Lung microvascular endothelial cell (primary cell): ENCODE data around the gene PFDN1. TPM values are rescaled to one million over a fixed set of nuclear protein-coding genes. Genes with fewer than 3 reads are reported as not detected.
"Not testable (repeated sequence)": the region's sequence is repeated elsewhere in the genome, so short reads cannot be mapped to it uniquely, and the experiment has no call there.

ENCODE experiments used
- DNase-seq, 2 donors: peaks; one replicate each; pipeline versions ENCODE4 v3.0.0 to v3.0.0-alpha.2; 2010; ENCODE audit warnings: low read depth in 2 of 2
- total RNA-seq: library from RNA; depleted of rRNA; stranded (reverse); fragments of >200 nt; gene quantifications from 2 replicates; pipeline ENCODE4 v1.2.1, GENCODE V29; 2014

PFDN1 gene, protein sequence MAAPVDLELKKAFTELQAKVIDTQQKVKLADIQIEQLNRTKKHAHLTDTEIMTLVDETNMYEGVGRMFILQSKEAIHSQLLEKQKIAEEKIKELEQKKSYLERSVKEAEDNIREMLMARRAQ
- total RNA-seq: 61.9 and 64.7 TPM in 2 replicates

DNA sequence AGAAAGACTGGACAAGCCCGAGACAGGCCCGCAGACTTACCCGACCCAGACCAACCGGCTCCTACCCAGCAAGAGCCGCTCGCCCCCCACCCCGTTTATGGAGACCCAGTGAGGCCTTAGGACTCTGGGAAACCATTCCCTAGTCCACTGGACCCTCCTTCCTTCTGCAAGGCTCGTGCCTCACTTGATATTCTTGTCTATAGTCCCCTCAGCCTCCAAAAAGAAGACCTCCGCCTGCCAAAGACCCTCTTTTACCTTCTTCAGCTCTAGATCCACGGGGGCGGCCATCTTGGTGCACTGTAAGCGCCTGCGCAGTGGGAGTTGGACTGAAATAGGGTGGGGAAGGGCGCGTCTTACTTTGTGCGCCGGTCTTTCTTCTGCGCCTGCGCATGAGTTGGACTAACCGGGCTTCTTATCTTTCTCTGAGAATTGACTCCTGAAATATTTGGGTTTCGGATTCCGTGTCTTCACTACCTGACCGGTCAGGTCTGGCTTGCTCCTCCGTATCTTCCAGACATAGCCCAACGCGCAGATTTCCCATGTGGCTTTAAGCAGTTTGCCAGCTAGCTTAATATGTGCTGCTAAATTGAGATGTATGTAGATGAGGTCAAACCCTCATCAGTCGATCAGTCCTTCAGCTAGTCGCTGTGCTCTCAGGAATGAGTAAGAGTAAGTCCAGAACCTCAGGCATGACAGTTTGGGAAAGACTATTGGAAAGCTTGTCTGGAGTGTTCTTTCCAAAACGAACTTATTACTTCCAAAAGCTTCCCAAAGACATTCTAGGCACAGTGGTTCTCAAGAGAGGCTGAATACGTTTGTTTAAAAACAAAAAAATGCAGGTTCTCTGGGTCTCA lies at the start of gene PFDN1:
Gene PFDN1, minus strand, starts transcription at position 316 of the 854 bp plus-strand sequence. Its CDS starts 28 bp downstream, at position 288.
- peak; percentile 95 to 97 for DNase-seq

DNA sequence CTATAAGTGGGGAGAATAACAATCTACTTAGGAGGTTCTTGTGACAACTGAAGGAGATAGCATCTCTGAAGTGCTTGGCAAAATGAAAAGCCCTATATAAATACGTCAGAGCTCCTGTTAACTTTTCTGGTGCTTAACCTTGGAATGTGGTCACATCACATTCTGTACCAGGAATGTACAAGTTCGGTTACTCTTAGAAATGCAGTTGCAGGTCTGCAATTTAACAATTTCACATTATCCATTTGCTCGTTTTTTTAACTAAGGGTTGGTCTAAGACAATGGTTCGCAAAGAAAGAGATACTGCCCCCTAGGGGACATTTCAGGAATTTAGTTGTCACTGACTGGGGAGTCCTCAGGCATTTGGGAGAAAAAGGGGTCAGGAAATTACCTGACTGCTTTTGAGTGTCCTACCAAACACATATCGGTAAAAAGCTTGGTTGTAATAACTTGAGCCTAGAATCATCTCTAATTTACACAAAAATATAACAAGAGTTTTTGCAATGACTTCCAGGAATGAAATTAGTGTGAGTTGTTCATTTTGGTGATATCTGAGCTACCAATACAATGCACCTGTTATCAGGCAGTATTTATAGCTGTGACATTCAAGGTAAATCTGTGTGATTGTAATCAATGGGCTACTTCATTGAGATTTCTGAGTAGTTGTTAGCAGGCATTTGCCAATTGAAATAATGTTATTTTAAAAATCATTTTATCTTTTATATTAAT lies 48.9 kb upstream of the PFDN1 start:
- peak; percentile 72 to 73 for DNase-seq

DNA sequence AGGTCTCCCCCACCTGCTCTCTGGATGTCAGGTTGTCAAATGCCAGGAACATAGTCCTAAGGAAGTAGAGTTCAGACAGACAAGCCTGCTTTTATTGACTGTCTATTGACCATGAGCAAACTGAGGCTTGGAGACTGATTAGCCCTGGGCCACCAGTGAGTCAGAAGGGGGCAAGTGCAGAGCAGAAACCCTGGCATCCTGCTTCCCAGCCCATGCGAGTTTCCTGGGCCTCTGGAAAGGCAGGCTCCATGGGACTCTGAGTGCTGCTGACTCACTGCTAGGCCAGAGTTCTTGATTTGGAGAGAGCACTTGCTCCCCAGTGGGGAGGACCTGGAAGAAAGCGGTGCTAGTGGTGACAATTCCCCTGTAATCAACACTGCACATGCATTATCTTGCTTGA lies 46.3 kb upstream of the PFDN1 start:
- no peak for DNase-seq

DNA sequence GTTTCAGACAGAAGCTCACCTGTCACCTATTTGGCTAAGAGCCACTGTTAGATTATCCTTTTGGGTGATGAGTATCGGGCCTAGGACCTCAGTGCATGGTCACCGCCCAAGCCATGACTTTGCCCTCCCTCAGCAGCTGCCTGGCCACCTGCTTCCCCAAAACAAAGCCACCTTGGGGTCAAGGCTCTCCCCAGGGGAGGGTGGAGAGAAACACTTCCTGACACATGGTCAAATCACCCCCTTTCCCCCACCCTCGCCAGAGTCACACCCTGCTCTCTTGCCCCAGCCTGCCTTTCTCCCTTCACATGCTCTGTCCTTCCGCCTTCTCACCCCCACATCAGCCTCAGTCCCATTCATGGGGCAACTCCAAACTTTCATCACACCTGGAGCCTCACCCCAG lies 45.2 kb upstream of the PFDN1 start:
- DNase-seq: no peak

DNA sequence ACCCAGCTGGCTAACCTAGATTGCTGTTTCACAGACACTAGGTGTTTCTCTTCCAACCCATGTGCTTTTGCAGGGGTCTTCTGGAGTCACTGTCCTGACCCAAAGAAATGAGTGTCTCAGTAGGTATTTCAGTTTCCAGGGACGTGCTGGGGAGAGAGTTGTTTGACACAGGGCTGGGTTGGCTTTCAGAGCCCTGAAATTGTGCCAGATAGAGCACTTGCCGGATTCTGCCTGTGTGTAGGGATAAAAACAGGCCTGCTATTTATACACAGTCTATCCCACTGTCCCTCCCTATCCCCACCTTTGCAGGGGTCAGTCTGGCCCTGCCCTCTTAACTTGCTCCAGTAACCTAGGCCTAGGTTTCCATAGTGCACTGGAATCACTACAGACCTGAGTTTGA lies 44.5 kb upstream of the PFDN1 start:
- DNase-seq: no peak

DNA sequence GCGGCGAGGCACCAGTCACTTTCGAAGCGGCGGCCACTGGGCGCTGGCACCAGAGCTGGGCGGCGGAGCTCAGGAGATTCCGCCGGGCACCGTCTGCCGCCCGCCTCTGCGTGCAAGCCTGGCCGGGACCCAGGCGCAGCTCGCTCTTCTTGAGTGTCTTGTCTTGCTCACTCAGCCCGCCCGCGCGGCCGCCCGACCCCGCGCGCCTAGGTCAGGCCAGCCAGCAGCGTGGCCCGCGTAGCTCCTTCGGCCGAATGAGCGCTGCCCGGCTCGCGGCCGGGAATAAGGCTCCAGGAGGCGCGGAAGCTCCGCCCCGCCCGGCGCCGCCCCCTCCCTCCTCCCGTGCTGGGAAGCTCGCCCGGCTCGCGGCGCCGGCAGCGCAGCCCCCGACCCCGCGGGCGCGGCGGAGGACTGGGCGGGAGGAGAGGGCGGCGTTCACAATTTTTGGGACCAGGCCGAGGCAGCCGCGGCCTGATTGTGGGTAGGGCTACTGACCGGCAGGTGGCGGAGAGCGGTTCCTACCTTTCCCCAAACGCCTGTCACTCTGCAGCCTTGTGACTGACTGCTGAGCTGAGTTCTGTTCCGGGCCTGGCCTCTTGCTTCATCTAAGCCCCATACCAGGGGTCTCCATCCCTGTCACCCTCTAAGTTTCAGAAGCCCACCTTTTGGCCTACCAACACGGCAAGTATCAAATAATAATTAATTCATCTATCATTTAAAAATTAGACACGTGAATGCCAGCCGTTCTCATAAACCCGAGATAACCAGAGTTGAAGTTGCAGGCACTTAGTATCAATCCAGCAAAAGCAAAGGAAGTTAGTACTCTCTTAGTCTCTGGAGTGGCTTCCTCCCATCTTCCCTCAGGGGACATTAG lies 43.7 kb upstream of the PFDN1 start, which contains the start of gene HBEGF:
Gene HBEGF, minus strand, starts transcription at position 256 of the 874 bp plus-strand sequence. CDS start 275 bp downstream, outside the sequence.
- peak; percentile 82 to 88 for DNase-seq

DNA sequence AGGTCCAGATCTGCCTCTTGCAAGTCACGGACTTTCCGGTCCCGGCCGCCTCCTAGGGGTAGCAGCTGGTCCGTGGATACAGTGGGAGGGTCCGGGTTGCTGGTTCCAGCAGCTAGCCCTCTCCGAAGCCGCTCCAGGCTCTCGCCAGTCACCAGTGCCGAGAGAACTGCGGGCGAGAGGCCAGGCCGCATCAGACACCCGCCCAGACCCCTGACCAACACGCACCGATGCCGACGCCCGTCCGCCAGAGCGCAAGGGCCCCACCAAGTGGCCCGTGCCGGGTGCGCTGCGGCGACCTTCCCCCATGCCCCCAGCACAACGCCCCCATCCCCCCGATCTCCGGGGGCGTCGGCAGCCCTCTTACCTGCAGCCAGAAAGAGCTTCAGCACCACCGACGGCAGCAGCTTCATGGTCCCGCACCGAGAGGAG lies 43.0 kb upstream of the PFDN1 start:
- peak; percentile 80 to 88 for DNase-seq

DNA sequence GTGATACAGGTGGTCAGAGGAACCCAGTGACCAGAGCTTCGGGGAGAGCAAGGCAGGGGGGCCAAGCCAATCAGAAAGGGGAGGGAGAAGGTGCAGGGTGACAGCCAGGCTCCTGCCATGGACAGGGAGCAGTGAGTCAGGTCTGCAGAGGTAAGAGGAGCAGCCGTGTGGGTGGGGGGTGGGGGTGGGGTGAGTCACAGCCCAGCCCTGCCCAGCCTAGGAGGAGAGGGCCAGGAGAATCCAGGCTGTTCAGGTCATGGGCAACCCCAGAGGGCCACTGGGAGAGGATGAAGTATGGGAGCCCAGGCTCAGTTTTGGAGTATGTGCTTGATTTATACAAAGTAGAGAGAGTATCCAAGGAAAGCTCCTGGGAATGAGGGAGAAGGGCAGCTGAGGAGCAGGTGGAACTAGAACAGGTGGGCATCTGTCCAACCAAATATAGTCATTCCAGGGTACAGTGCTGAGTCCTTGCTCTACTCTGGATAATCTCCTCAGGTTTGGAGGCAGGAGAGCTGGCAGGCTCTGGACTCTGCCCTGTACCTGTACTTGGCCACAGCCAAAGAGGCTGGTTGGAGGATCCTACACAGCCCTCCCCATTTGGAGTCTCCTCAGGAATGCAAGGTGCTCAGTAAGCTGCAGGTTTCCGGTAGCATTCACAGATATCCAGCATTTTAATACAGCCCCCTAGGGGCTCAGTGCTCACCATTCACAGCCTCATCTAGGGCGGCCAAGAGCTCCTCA lies 42.0 kb upstream of the PFDN1 start:
- peak; percentile 37 to 47 for DNase-seq

DNA sequence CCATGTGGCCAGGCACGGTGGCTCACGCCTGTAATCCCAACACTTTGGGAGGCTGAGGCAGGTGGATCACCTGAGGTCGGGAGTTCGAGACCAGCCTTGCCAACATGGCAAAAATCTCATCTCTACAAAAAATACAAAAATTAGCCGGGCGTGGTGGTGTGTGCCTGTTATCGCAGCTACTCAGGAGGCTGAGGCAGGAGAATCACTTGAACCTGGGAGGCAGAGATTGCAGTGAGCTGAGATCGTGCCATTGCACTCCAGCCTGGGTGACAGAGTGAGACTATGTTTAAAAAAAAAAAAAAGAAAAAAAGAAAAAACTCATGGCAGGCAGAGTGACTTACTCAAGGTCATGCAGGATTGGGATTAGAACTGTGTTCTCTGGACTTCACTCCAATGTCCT lies 40.9 kb upstream of the PFDN1 start:
- not testable (repeated sequence) for DNase-seq

DNA sequence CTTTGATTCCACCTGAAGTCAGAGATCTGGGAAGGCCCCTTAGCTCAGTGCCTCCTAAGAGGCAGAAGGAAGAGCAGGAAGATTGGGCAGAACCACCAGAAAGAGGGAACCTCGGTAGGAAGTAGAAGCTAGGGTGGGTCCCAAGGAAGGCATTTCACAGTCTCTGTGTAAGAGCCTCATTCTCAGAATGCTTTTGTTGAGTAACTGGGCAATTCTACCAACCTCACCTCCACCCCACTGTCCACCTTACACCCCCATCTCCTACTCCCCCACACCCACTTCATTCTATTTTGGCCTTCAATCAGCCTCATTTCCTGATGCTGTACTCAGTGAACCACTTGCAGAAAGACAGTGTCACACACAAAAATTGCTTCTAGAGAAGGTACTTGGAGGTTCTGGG lies 40.0 kb upstream of the PFDN1 start:
- DNase-seq: no peak

DNA sequence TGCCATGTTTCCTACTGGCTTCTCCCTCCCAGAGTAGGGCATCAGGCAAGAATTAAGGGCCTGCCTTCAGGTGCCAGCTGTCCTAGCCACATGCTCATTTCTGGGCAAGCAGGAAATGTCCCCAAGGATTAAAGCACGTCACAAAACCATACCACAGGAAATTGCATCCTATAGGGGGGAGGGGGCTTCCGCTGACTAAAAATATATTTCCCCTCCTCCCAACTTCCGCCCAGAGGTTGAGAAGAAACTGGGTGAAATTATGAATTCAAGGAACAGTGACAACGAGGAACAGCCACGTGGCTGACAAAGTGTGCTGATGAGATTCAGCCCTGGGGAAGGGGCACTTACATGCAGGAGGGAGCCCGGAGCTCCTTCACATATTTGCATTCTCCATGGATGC lies 39.4 kb upstream of the PFDN1 start:
- peak in 1 of 2 donors; percentile 64 for DNase-seq

DNA sequence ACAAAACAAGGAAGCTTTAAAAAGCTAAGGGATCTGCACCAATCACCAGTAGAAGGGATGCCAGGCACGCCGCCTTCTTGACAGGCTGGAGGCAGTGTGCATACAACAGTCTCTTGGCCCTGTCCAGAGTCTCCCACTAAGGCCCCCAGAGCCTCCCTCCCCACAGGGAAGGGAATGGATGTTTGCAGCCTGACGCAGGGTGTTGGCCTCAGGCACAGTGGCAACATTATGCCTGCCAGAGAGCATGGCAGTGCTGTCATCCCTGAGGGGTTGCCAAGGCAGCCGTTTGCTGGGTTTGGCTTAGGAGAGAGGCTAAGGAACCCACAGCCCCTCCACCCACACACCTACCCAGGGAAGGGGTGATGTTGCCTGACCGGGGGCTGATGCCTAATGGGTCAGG lies 38.7 kb upstream of the PFDN1 start:
- DNase-seq: no peak

DNA sequence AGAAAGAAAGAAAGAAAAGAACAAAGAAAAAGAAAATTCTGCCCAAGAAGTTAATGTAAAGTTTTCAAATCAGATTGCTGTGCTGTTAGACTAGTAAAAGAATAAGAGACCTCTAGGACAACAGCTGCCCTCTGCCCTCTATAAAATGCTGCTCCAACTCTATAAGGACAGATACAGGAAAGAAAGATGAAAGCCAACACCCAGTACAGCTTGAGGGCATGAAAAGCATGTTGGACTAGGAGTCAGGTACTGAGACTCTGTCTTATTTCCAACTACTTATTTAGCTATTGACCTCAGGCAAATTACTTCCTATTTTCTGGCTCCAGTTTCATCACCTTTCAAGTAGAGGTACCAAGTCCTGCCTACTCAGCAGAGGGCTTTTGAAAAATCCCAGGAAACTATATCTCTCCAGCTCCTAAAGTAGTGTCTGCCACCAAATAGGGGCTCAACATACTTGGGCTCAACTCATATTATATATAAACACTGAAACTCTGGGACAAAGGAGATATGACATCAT lies 37.8 kb upstream of the PFDN1 start:
- no peak for DNase-seq

DNA sequence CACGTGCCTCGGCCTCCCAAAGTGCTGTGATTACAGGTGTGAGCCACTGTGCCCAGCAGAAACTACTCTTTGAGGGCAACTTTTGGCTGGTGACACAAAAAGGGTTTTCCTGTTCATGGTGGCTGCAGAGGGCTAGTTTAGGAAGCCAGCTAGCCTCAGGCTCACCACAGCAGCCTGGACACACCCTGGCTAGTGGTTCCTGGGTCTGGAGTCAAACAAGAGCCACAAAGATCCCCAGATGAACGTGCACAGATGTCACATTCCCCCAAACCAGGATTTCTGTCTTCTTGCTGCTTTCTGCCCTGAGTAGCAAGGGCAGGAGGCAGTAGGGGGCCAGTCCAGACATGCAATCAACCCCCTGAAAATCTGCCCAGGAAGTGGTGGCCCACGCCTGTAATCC lies 36.7 kb upstream of the PFDN1 start:
- DNase-seq: no peak

DNA sequence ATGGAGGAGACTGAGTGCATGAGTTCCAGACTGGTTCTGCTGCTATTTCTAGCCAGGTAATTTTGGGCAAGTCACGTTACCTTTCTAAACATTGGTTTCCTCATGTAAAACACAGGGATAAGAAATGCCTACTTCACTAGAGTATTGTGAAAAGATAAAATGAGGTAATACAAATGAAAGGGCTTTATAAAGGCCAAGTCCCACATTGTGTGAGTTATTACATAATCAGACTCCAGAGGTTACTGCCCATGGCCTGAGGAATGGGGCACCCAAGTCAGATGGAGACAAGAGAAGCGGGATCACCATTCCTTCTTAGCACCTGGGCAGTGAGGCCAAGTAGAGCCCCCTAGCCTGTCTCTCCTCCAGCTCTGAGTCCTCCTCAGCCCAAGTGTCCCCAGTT lies 36.0 kb upstream of the PFDN1 start:
- no peak for DNase-seq

DNA sequence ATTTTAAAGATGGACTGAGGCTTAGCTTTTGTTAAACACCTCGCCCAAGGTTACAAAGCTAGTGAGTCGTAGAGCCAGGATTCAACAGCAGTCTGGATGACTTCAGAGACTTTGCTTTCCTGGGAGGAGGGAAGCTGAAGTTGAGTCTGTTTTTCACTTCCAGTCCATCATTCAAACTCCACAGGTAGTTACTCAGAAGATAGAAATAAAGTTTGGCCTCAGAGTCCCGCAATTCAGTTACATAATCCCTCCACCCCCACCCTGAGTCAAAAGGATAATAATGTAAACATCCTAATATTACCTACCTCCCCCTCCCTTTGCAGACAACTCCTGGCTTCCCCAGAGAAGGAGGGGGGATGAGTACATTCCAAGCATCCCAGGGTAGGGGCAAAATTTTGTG lies 35.4 kb upstream of the PFDN1 start:
- peak in 1 of 2 donors; percentile 42 for DNase-seq

DNA sequence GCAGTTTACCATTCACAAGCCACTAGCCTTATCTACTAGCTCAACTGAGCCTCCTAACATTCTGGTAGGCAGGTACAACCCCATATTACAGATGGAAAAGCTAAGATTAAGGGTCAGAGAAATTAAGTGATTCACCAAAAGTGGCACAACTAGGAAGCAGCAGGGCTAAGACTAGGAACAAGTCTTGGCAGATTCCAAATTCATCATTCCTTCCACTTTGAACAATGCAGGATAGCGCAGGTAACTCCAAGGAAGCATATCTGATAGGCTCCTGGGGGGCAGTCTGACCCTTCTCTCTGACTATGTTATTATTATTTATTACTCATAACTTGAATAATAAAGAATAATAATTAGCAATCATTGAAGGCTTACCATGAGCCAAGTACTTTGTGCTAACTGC lies 35.0 kb upstream of the PFDN1 start:
- no peak for DNase-seq

DNA sequence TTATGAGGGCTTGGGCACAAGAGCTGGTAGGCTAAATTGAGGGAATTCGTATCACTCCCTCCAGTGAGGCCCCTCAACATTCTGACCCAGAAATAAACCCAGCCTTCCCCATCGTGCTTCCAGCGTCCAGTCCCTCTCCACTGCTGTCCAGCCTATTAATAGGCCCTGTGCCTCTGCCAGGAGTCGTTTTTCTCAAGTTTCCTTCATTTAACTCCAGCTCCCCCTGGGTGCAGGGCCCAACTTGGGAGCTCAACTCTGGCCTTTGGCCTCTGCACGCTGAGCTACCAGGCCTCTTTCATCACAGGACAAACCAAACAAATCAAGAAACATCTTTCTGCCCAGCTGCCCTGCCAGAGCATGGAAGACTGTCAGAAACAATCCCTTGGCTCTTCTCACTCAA lies 33.5 kb upstream of the PFDN1 start:
- no peak for DNase-seq

DNA sequence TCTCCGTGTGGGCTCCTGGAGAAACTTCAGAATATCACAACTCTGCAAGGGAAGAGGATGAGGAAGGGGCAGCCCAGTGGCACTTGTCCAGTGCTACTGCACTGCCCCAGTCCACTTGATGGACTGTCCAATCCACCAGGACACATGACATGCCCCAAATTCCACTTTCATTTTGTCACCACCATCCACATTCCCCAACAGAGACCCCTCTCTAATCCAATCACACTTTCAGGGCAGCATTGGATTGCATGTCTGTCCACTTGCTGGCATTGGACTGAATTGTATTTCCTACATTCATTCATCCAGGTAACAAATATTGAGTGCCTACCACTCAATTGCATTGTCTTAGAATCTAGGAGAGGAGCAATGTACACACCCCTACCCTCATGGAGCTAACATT lies 28.7 kb upstream of the PFDN1 start:
- DNase-seq: peak in 1 of 2 donors; percentile 34

DNA sequence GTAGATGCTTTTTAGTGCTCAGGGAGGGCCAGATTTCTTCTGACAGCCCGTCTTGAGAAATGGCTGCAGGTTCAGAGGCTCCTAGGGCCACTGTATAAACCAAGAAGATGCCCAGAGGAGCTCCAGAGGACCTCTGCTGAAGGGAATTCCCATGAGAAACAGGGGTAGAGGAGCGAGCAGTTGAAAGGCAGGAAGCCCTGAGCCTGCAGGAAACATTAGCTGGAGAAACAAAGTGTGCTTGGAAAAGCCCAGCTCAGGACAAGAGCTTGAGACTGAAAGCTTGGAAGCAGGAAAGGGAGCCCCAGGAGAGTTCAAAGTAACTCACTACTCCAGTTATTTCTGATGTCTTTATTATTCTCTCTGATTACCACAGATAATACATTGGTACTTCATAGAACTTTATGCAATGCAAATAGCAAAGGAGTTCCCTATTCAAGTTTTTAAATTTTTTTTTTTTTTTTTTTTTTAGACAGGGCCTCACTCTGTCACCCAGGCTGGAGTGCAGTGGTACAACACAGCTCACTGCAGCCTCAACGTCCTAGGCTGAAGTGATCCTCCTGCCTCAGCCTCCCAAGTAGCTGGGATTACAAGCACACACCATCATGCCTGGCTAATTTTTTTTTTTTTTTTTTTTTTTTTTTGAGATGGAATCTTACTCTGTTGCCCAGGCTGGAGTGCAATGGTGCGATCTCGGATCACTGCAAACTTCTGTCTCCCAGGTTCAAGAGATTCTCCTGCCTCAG lies 27.0 kb upstream of the PFDN1 start:
- DNase-seq: peak; percentile 49 to 93
